K562 (cell line): ENCODE measurements around the gene TNFRSF6B. TPM values are rescaled to one million over a fixed set of nuclear protein-coding genes. Genes with fewer than 3 reads are reported as not detected.

ENCODE experiments used
- BDP1 ChIP-seq: IDR thresholded peaks from 3 replicates; pipeline ENCODE4 v1.6.1; 2011; ENCODE audit not compliant: insufficient read length, insufficient read depth
- BRD4 ChIP-seq: fragments of 200-600 bp; sonication (generic); IDR thresholded peaks from 2 replicates; pipeline ENCODE4 v1.6.1; 2017; ENCODE audit warnings: inconsistent platforms
- CBX3 ChIP-seq, 2 experiments: IDR thresholded peaks; 1 replicate in 1 of 2; 2 replicates in 1 of 2; pipeline ENCODE4 v1.6.1; 2012; ENCODE audit warnings: inconsistent platforms in 2 of 2, low read length in 2 of 2, borderline replicate concordance in 1 of 2, control low read depth in 1 of 2
- DDX20 ChIP-seq: fragments of 450-650 bp; IDR thresholded peaks from 2 replicates; pipeline ENCODE4 v1.6.1; 2016; ENCODE audit warnings: missing genetic modification characterization, low read depth, mild to moderate bottlenecking, missing compliant biosample characterization, moderate library complexity
- FOXP1 ChIP-seq: sonication (generic); formaldehyde crosslinking; IDR thresholded peaks from 2 replicates; pipeline ENCODE4 v1.8.0; 2022; ENCODE audit warnings: mild to moderate bottlenecking, missing genetic modification reagents
- RNF2 ChIP-seq: sonication (generic); IDR thresholded peaks from 2 replicates; pipeline ENCODE4 v1.6.1; 2016
- SMAD2 ChIP-seq: fragments of 150-350 bp; IDR thresholded peaks from 2 replicates; pipeline ENCODE4 v1.6.1; 2014; ENCODE audit warnings: low read depth, mild to moderate bottlenecking, low read length
- SMARCC2 ChIP-seq: fragments of 450-650 bp; IDR thresholded peaks from 2 replicates; pipeline ENCODE4 v1.6.1; 2017; ENCODE audit warnings: antibody characterized with exemption, moderate library complexity, mild to moderate bottlenecking, low read depth
- SNAPC5 ChIP-seq: fragments of 250-450 bp; sonication (Bioruptor Pico); IDR thresholded peaks from 2 replicates; pipeline ENCODE4 v1.8.0; 2021; ENCODE audit warnings: moderate library complexity, mild to moderate bottlenecking, inconsistent platforms
- ZMIZ1 ChIP-seq, 2 experiments: fragments of 150-350 bp in 1 of 2; IDR thresholded peaks; 2 replicates each; pipeline ENCODE4 v1.6.1; 2012 to 2016; ENCODE audit warnings: low read depth in 2 of 2, low read length in 2 of 2, mild to moderate bottlenecking in 1 of 2, moderate library complexity in 1 of 2
- ZNF24 ChIP-seq: fragments of 450-650 bp; IDR thresholded peaks from 2 replicates; pipeline ENCODE4 v1.6.1; 2016
- ZNF41 ChIP-seq: fragments of 250-450 bp; sonication (Bioruptor Pico); conservative IDR thresholded peaks from 2 replicates; pipeline ENCODE4 v1.4.0; 2020; ENCODE audit warnings: mild to moderate bottlenecking
- ZNF830 ChIP-seq: fragments of 250-450 bp; sonication (Bioruptor Pico); IDR thresholded peaks from 2 replicates; pipeline ENCODE4 v1.5.0; 2021; ENCODE audit warnings: mild to moderate bottlenecking
- polyA plus RNA-seq, 8 experiments: library from polyadenylated mRNA; depleted of rRNA in 4 of 8; stranded (reverse) in 5 of 8; unstranded in 3 of 8; fragments of >200 nt; fragmentation: Nextera tagmentation in 2 of 8; fragmentation: Illumina TruSeq in 1 of 8; extraction: Ambion mirVana in 2 of 8; extraction: Trizol in 1 of 8; gene quantifications; 2 replicates each; pipeline versions ENCODE4 v1.2.1 to v1.2.3, GENCODE V29; 2011 to 2014; ENCODE audit warnings: inconsistent platforms in 1 of 8, missing spikeins in 1 of 8
- total RNA-seq, 7 experiments: library from RNA; depleted of rRNA in 6 of 7; stranded (reverse); fragments of >200 nt in 6 of 7; fragmentation: Illumina TruSeq in 2 of 7; extraction: Trizol in 2 of 7; gene quantifications; 2 replicates each; pipeline versions ENCODE4 v1.2.1 to v1.2.3, GENCODE V29; 2011 to 2021; ENCODE audit warnings: low replicate concordance in 1 of 7
- TF ChIP-seq, protein P1 (sequence below): sonication (generic); formaldehyde crosslinking; IDR thresholded peaks from 2 replicates; pipeline ENCODE4 v1.8.0; 2022; ENCODE audit warnings: missing genetic modification reagents, mild to moderate bottlenecking, borderline replicate concordance
- TF ChIP-seq, protein P2 (sequence below): fragments of 450-650 bp; IDR thresholded peaks from 2 replicates; pipeline ENCODE4 v1.6.1; 2017; ENCODE audit warnings: antibody characterized with exemption, mild to moderate bottlenecking

TNFRSF6B gene
- total and polyA plus RNA-seq, 9 of the 15 experiments (the other 6 are each of a cell fraction or from before 2014, with no cell fraction given): 0.10 to 3.5 (median 0.32) TPM; not detected in 6

DNA sequence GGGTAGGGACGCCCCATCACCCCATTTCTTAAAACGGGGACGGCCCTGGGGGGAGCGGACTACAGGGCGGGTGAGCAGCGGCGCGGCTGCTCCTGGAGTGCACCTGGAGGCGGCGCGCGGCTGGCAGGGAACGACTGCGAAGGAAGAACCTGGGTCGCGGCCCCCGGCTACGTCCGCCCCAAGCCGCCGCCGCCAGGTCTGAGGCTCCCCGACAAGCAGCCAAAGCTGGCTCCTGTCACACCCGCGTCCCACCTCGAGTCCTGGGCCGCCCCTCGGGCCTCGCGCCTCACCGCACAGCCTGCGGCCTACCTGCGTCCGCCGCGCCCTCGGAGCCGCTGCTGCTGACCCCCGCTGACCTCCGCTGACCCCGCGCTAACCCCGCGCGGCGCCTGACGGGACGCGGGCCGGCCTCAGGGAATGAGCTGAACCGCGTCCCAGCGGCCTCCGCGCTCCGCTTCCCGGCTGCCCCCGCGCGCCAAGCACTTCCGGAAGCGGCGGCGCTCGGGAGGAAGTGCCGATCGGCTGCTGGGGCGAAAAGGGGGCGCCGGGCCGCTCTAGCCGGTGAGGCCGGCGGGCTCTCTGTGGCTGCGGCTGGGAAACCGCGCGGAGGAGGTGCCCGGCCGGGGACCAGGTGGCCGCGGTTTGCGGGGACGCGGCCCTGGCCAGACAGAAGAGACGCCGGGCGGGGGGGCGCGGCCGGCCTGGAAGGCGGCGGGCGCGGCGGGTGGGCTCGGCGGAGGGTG lies 11.3 kb downstream of the TNFRSF6B start, which contains the start of the genes ARFRP1 and ZGPAT (continued):
- TF ChIP-seq, protein P1, sequence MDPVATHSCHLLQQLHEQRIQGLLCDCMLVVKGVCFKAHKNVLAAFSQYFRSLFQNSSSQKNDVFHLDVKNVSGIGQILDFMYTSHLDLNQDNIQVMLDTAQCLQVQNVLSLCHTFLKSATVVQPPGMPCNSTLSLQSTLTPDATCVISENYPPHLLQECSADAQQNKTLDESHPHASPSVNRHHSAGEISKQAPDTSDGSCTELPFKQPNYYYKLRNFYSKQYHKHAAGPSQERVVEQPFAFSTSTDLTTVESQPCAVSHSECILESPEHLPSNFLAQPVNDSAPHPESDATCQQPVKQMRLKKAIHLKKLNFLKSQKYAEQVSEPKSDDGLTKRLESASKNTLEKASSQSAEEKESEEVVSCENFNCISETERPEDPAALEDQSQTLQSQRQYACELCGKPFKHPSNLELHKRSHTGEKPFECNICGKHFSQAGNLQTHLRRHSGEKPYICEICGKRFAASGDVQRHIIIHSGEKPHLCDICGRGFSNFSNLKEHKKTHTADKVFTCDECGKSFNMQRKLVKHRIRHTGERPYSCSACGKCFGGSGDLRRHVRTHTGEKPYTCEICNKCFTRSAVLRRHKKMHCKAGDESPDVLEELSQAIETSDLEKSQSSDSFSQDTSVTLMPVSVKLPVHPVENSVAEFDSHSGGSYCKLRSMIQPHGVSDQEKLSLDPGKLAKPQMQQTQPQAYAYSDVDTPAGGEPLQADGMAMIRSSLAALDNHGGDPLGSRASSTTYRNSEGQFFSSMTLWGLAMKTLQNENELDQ (CRISPR knock-in tag): no peak
- no peak for TF ChIP-seq SNAPC5 (CRISPR knock-in tag)
- peak; percentile 23; the same call in 1 of the 2 replicates for TF ChIP-seq ZNF41
- peak; percentile 29; the same call in 1 of the 2 replicates for TF ChIP-seq RNF2
- peak in 1 of 2 experiments; percentile 48; a peak in 1 of 3 replicates for TF ChIP-seq CBX3 (IDR thresholded peaks at IDR 0.05; ENCODE audit: borderline replicate concordance in 1 of 2, low read length in 2 of 2)
- no peak for TF ChIP-seq SMARCC2
- TF ChIP-seq ZNF24: peak; percentile 16; the same call in 1 of the 2 replicates
- no peak for TF ChIP-seq ZMIZ1 (IDR thresholded peaks at IDR 0.05; ENCODE audit: low read depth in 2 of 2, low read length in 2 of 2)
- TF ChIP-seq, protein P2, sequence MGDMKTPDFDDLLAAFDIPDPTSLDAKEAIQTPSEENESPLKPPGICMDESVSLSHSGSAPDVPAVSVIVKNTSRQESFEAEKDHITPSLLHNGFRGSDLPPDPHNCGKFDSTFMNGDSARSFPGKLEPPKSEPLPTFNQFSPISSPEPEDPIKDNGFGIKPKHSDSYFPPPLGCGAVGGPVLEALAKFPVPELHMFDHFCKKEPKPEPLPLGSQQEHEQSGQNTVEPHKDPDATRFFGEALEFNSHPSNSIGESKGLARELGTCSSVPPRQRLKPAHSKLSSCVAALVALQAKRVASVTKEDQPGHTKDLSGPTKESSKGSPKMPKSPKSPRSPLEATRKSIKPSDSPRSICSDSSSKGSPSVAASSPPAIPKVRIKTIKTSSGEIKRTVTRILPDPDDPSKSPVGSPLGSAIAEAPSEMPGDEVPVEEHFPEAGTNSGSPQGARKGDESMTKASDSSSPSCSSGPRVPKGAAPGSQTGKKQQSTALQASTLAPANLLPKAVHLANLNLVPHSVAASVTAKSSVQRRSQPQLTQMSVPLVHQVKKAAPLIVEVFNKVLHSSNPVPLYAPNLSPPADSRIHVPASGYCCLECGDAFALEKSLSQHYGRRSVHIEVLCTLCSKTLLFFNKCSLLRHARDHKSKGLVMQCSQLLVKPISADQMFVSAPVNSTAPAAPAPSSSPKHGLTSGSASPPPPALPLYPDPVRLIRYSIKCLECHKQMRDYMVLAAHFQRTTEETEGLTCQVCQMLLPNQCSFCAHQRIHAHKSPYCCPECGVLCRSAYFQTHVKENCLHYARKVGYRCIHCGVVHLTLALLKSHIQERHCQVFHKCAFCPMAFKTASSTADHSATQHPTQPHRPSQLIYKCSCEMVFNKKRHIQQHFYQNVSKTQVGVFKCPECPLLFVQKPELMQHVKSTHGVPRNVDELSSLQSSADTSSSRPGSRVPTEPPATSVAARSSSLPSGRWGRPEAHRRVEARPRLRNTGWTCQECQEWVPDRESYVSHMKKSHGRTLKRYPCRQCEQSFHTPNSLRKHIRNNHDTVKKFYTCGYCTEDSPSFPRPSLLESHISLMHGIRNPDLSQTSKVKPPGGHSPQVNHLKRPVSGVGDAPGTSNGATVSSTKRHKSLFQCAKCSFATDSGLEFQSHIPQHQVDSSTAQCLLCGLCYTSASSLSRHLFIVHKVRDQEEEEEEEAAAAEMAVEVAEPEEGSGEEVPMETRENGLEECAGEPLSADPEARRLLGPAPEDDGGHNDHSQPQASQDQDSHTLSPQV: peak; percentile 91
- TF ChIP-seq BDP1: no peak
- TF ChIP-seq ZNF830 (CRISPR knock-in tag): no peak
- no peak for TF ChIP-seq DDX20 (tag)
- TF ChIP-seq SMAD2: no peak
- peak; percentile 89; the same call in 1 of the 2 replicates for TF ChIP-seq BRD4
- TF ChIP-seq FOXP1: peak; percentile 87
